Activated CD4-positive, alpha-beta T cell treated with anti-CD3 and anti-CD28 coated beads, Interleukin-2, amount 10 ng/mL, durations not matched to agents 24 days and 14 days (primary cell): Measurements from ENCODE around the gene LCORL. TPM values are rescaled to one million over a fixed set of nuclear protein-coding genes. Genes with fewer than 3 reads are reported as not detected.
"Not testable (repeated sequence)": the region's sequence is repeated elsewhere in the genome, so short reads cannot be mapped to it uniquely, and the experiment has no call there.

ENCODE experiments used
- DNase-seq: peaks from one replicate; pipeline ENCODE4 v3.0.0; 2022
- H3K27ac Mint-ChIP-seq: one replicate; pipeline ENCODE4 v1.8.0; 2022; ENCODE audit warnings: mild to moderate bottlenecking, mixed read lengths
- H3K27me3 Mint-ChIP-seq: one replicate; pipeline ENCODE4 v1.8.0; 2022; ENCODE audit warnings: mixed read lengths
- H3K36me3 Mint-ChIP-seq: one replicate; pipeline ENCODE4 v1.8.0; 2022; ENCODE audit warnings: low read depth, mild to moderate bottlenecking, mixed read lengths
- H3K4me1 Mint-ChIP-seq: one replicate; pipeline ENCODE4 v1.8.0; 2021; ENCODE audit warnings: mixed read lengths
- H3K4me3 Mint-ChIP-seq: one replicate; pipeline ENCODE4 v1.8.0; 2022; ENCODE audit warnings: mild to moderate bottlenecking, moderate library complexity, mixed read lengths
- H3K9me3 Mint-ChIP-seq: one replicate; pipeline ENCODE4 v1.8.0; 2021; ENCODE audit warnings: mixed read lengths
- intact Hi-C: fragments of 100-400 bp; cut with micrococcal nuclease; formaldehyde crosslinking; loops from one replicate; pipeline ENCODE4 v1.15.1; 2023
- total RNA-seq: library from RNA; stranded (reverse); gene quantifications from 2 replicates; pipeline ENCODE4 v1.2.3, GENCODE V29; 2022

LCORL gene
- total RNA-seq, 1 donor from 2014 or later = 9.3 TPM

- H3K9me3 Mint-ChIP-seq, H3K36me3 Mint-ChIP-seq, H3K27ac Mint-ChIP-seq, H3K4me3 Mint-ChIP-seq, DNase-seq, H3K4me1 Mint-ChIP-seq, intact Hi-C loops: not testable (repeated sequence)
- H3K27me3 Mint-ChIP-seq = peaks cover 35% of the 10 kb centered on the region
Measured at GRCh38 chr4:18036369-18036768, 14.8 kb upstream of the LCORL start.

GRCh38 chr4:18034099-18034498 lies 12.5 kb upstream of the LCORL start:
- Mint-ChIP-seq H3K4me1 (no peaks in the 10 kb centered on the region), H3K36me3 (no peaks in the 10 kb centered on the region), H3K27me3 (peaks cover 40% of the 10 kb centered on the region), H3K9me3 (peaks cover 5% of the 10 kb centered on the region), H3K4me3 (no peak overlapping the region), H3K27ac (no peak overlapping the region)
- intact Hi-C loops = no loop called here
- no peak for DNase-seq

GRCh38 chr4:18033111-18034085 lies 11.8 kb upstream of the LCORL start:
- Mint-ChIP-seq H3K27ac (no peak overlapping the region), H3K4me3 (no peak overlapping the region), H3K36me3 (no peaks in the 10 kb centered on the region), H3K9me3 (peaks cover 5% of the 10 kb centered on the region), H3K4me1 (no peaks in the 10 kb centered on the region), H3K27me3 (peaks cover 42% of the 10 kb centered on the region)
- no peak for DNase-seq
- intact Hi-C loops = no loop called here

GRCh38 chr4:18025288-18025687 lies 3.7 kb upstream of the LCORL start:
- Mint-ChIP-seq H3K36me3 (peaks cover 3% of the 10 kb centered on the region), H3K9me3 (peaks cover under 1% of the 10 kb centered on the region), H3K4me3 (no peak overlapping the region), H3K27ac (no peak overlapping the region), H3K27me3 (peaks cover 55% of the 10 kb centered on the region), H3K4me1 (peaks cover 12% of the 10 kb centered on the region)
- DNase-seq = no peak
- intact Hi-C loops = no loop called here

DNA sequence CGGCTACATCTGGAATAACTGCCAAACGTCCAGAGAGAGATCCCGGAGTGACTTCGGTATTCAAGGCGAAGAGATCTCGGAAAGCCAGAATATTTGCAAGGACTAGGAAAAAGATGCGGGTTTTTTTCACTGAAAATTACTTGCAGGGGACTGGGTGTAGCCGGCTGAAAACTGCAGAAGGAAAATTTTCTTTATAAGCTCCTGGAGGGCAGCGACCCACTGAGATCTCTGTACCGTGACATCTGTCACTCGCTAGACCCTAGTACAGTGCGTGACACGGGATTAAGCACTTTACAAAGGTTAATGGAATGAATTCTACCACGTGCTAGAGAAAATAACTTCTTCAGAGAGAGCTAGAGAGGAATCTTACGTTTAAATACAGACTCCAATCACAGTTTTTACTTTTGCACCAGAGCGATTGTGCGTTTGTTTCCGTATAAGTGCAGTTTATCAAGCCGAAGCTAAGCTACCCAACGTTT lies 1.1 kb upstream of the LCORL start:
- peaks cover 55% of the 10 kb centered on the region for H3K27me3 Mint-ChIP-seq
- H3K4me3 Mint-ChIP-seq = peak overlapping the region; percentile 91
- H3K9me3 Mint-ChIP-seq = no peaks in the 10 kb centered on the region
- intact Hi-C loops = loop anchor here (1.0 kb wide), 3 partner anchors 35 to 408 kb away; partner anchors contain the start of genes DCAF16, MED28 and NCAPG
- H3K36me3 Mint-ChIP-seq = peaks cover 3% of the 10 kb centered on the region
- H3K27ac Mint-ChIP-seq = peak overlapping the region; percentile 88
- peaks cover 17% of the 10 kb centered on the region for H3K4me1 Mint-ChIP-seq
- DNase-seq = no peak

DNA sequence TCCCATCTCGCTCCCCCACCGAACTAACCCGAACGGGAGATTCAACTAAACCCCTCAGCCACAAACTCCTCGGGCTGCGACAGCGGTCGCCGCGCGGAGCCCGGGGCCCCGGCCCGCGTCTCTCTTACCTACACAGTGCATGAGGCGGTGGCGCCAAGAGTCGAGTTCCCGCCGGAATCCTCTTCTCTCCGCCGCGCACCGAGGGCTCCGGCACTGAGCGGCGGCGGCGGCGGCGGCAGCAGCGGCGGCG lies 160 bp downstream of the LCORL start:
- Mint-ChIP-seq H3K4me1 (peaks cover 17% of the 10 kb centered on the region), H3K27me3 (peaks cover 60% of the 10 kb centered on the region), H3K36me3 (peaks cover 3% of the 10 kb centered on the region), H3K9me3 (no peaks in the 10 kb centered on the region), H3K27ac (peak overlapping the region; percentile 88), H3K4me3 (peak overlapping the region; percentile 91)
- DNase-seq = no peak
- intact Hi-C loops = loop anchor here (1.0 kb wide), 1 partner anchor 444 kb away; the partner anchor contains the start of gene LAP3

- DNase-seq = peak; percentile 82
- intact Hi-C loops = loop anchor here (1.0 kb wide), 1 partner anchor 444 kb away; the partner anchor contains the start of gene LAP3
- H3K27ac Mint-ChIP-seq = peak overlapping the region; percentile 84
- peaks cover 3% of the 10 kb centered on the region for H3K36me3 Mint-ChIP-seq
- H3K27me3 Mint-ChIP-seq = peaks cover 58% of the 10 kb centered on the region
- no peaks in the 10 kb centered on the region for H3K9me3 Mint-ChIP-seq
- H3K4me1 Mint-ChIP-seq = peaks cover 17% of the 10 kb centered on the region
- H3K4me3 Mint-ChIP-seq = peak overlapping the region; percentile 95
Measured at GRCh38 chr4:18020671-18021469, 685 bp downstream of the LCORL start.

DNA sequence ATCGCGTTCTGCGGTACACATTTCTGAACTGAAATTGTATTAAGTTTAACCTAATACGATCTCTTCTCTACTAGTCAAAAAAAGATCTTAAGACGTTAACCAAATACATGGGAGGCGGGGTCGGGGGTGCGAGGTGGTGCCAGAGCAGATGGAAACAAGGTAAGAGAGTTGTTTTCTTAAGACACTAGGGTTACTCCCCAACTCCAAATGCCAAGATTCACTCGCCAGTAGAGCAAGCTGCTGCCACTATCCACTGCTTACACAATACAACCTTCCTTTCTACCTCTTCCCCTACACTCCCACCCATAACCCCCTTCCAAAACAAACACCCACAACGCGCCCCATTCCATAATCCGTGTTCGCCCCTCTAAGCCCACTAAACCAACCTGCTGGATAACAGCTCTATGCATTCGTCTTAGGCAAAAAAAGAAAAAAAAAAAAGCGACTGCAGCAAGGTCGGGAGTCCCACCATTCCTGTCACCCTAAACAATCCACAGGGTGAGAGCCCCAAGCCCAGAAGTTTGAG lies 1.3 kb downstream of the LCORL start:
- Mint-ChIP-seq H3K4me1 (peaks cover 17% of the 10 kb centered on the region), H3K27ac (peak overlapping the region; percentile 84), H3K36me3 (peaks cover 3% of the 10 kb centered on the region), H3K9me3 (no peaks in the 10 kb centered on the region), H3K27me3 (peaks cover 55% of the 10 kb centered on the region), H3K4me3 (peak overlapping the region; percentile 95)
- DNase-seq = peak; percentile 65
- intact Hi-C loops = no loop called here

GRCh38 chr4:18014269-18014668 lies 7.3 kb downstream of the LCORL start:
- no peak for DNase-seq
- Mint-ChIP-seq H3K36me3 (no peaks in the 10 kb centered on the region), H3K27me3 (peaks cover 17% of the 10 kb centered on the region), H3K4me3 (no peak overlapping the region), H3K9me3 (no peaks in the 10 kb centered on the region), H3K4me1 (no peaks in the 10 kb centered on the region), H3K27ac (no peak overlapping the region)
- intact Hi-C loops = no loop called here

DNA sequence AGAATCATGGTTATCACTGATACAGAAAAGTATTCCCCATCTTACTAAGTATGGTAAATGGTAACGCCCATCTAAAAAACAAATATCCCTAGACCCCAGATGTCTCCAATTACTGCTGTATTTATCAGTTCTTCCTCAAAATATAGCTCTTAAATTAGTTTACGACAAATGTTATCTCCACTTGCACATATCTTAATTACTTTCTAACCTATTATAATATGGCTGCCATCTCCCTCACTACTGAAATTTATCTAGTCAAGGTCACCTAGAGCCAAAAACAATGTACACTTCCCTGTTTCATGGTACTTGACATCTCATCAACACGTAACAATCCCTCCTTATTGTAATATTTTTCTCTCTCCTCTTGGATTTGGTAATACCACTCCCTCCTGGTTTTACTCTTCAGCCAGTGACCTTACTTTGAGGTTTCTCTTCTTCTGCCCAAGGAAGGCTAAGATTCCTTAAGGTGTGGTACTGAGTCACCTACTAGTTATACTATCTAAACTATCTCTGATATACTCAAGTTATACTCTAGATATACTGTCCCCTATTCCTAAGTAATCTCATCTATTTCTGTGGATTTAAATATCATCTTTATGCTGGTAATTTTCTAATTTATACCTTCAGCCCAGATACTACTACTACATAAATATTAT lies 8.6 kb downstream of the LCORL start:
- H3K9me3 Mint-ChIP-seq = no peaks in the 10 kb centered on the region
- DNase-seq = no peak
- peaks cover 17% of the 10 kb centered on the region for H3K27me3 Mint-ChIP-seq
- H3K4me1 Mint-ChIP-seq = no peaks in the 10 kb centered on the region
- H3K4me3 Mint-ChIP-seq = no peak overlapping the region
- no peak overlapping the region for H3K27ac Mint-ChIP-seq
- intact Hi-C loops = no loop called here
- H3K36me3 Mint-ChIP-seq = no peaks in the 10 kb centered on the region

- peaks cover 12% of the 10 kb centered on the region for H3K27me3 Mint-ChIP-seq
- no peaks in the 10 kb centered on the region for H3K36me3 Mint-ChIP-seq
- no peak for DNase-seq
- no peak overlapping the region for H3K27ac Mint-ChIP-seq
- H3K9me3 Mint-ChIP-seq = no peaks in the 10 kb centered on the region
- H3K4me3 Mint-ChIP-seq = no peak overlapping the region
- H3K4me1 Mint-ChIP-seq = no peaks in the 10 kb centered on the region
- intact Hi-C loops = no loop called here
Measured at GRCh38 chr4:18012134-18012806, 9.3 kb downstream of the LCORL start.

- intact Hi-C loops = no loop called here
- Mint-ChIP-seq H3K4me3 (no peak overlapping the region), H3K27me3 (no peaks in the 10 kb centered on the region), H3K9me3 (peaks cover 5% of the 10 kb centered on the region), H3K4me1 (peaks cover 3% of the 10 kb centered on the region), H3K36me3 (peaks cover 7% of the 10 kb centered on the region), H3K27ac (no peak overlapping the region)
- DNase-seq = no peak
Measured at GRCh38 chr4:18007625-18008024, 13.9 kb downstream of the LCORL start.

GRCh38 chr4:18006432-18006831 lies 15.1 kb downstream of the LCORL start:
- H3K4me3 Mint-ChIP-seq, intact Hi-C loops, H3K9me3 Mint-ChIP-seq, H3K4me1 Mint-ChIP-seq, H3K36me3 Mint-ChIP-seq, H3K27me3 Mint-ChIP-seq, DNase-seq, H3K27ac Mint-ChIP-seq: not testable (repeated sequence)
